Mucosa of stomach (tissue), 1 donor: ENCODE measurements around the gene PFKP.

ENCODE experiments used
- H3K27me3 ChIP-seq: one replicate; pipeline ENCODE4 v1.7.0; 2013; ENCODE audit warnings: mild to moderate bottlenecking, low read length; ENCODE audit not compliant: control insufficient read depth, insufficient read depth
- H3K36me3 ChIP-seq: one replicate; pipeline ENCODE4 v1.7.0; 2013; ENCODE audit warnings: low read length; ENCODE audit not compliant: control insufficient read depth, insufficient read depth
- H3K4me1 ChIP-seq: one replicate; pipeline ENCODE4 v1.7.0; 2013; ENCODE audit warnings: mild to moderate bottlenecking, low read length; ENCODE audit not compliant: control insufficient read depth, insufficient read depth
- H3K4me3 ChIP-seq: one replicate; pipeline ENCODE4 v1.7.0; 2013; ENCODE audit warnings: low read length
- H3K9ac ChIP-seq: one replicate; pipeline ENCODE4 v1.7.0; 2013; ENCODE audit warnings: mild to moderate bottlenecking, low read length, moderate library complexity
- H3K9me3 ChIP-seq: one replicate; pipeline ENCODE4 v1.7.0; 2013; ENCODE audit warnings: mild to moderate bottlenecking, low read length, moderate library complexity; ENCODE audit not compliant: control insufficient read depth
- donor health status: Pancreatic carcinoma.

Gene PFKP

GRCh38 chr10:3096149-3096548 lies 28.8 kb downstream of the PFKP start:
- no peak overlapping the region for H3K4me3 ChIP-seq

GRCh38 chr10:3097160-3097559 lies 29.8 kb downstream of the PFKP start:
- H3K27me3 ChIP-seq, result no peaks in the 10 kb centered on the region
- H3K4me1 ChIP-seq, result peaks cover 26% of the 10 kb centered on the region
- H3K9ac ChIP-seq, result no peak overlapping the region
- H3K4me3 ChIP-seq, result no peak overlapping the region
- no peaks in the 10 kb centered on the region for H3K9me3 ChIP-seq
- H3K36me3 ChIP-seq, result no peaks in the 10 kb centered on the region

More at GRCh38 chr10:3096149-3096548, 28.8 kb downstream of the PFKP start:
- no peaks in the 10 kb centered on the region for H3K36me3 ChIP-seq
- peaks cover 37% of the 10 kb centered on the region for H3K4me1 ChIP-seq
- H3K9me3 ChIP-seq, result no peaks in the 10 kb centered on the region
- H3K9ac ChIP-seq, result no peak overlapping the region
- no peaks in the 10 kb centered on the region for H3K27me3 ChIP-seq

GRCh38 chr10:3098689-3099088 lies 31.3 kb downstream of the PFKP start:
- Histone ChIP-seq H3K36me3 (no peaks in the 10 kb centered on the region), H3K27me3 (no peaks in the 10 kb centered on the region), H3K9ac (no peak overlapping the region), H3K9me3 (no peaks in the 10 kb centered on the region), H3K4me1 (peaks cover 29% of the 10 kb centered on the region), H3K4me3 (no peak overlapping the region)

GRCh38 chr10:3099291-3100092 lies 32.1 kb downstream of the PFKP start:
- peaks cover 26% of the 10 kb centered on the region for H3K4me1 ChIP-seq

GRCh38 chr10:3100093-3100792 lies 32.9 kb downstream of the PFKP start:
- H3K9me3 ChIP-seq, result no peaks in the 10 kb centered on the region
- H3K9ac ChIP-seq, result no peak overlapping the region
- no peak overlapping the region for H3K4me3 ChIP-seq
- H3K4me1 ChIP-seq, result peaks cover 19% of the 10 kb centered on the region
- H3K27me3 ChIP-seq, result no peaks in the 10 kb centered on the region
- H3K36me3 ChIP-seq, result no peaks in the 10 kb centered on the region

More at GRCh38 chr10:3099291-3100092, 32.1 kb downstream of the PFKP start:
- Histone ChIP-seq H3K9me3 (no peaks in the 10 kb centered on the region), H3K36me3 (no peaks in the 10 kb centered on the region), H3K4me3 (no peak overlapping the region), H3K9ac (no peak overlapping the region), H3K27me3 (no peaks in the 10 kb centered on the region)

- no peaks in the 10 kb centered on the region for H3K27me3 ChIP-seq
- peaks cover 16% of the 10 kb centered on the region for H3K4me1 ChIP-seq
- peaks cover 4% of the 10 kb centered on the region for H3K36me3 ChIP-seq
- no peaks in the 10 kb centered on the region for H3K9me3 ChIP-seq
- no peak overlapping the region for H3K9ac ChIP-seq
- no peak overlapping the region for H3K4me3 ChIP-seq
Measured at GRCh38 chr10:3100856-3101640, 33.7 kb downstream of the PFKP start.

- Histone ChIP-seq H3K4me1 (peaks cover 11% of the 10 kb centered on the region), H3K9ac (no peak overlapping the region), H3K36me3 (peaks cover 4% of the 10 kb centered on the region), H3K27me3 (no peaks in the 10 kb centered on the region), H3K9me3 (no peaks in the 10 kb centered on the region), H3K4me3 (no peak overlapping the region)
Measured at GRCh38 chr10:3102720-3103427, 35.5 kb downstream of the PFKP start.

- H3K9me3 ChIP-seq, result no peaks in the 10 kb centered on the region
- peaks cover 4% of the 10 kb centered on the region for H3K36me3 ChIP-seq
- H3K9ac ChIP-seq, result no peak overlapping the region
- peaks cover 11% of the 10 kb centered on the region for H3K4me1 ChIP-seq
- no peaks in the 10 kb centered on the region for H3K27me3 ChIP-seq
- no peak overlapping the region for H3K4me3 ChIP-seq
Measured at GRCh38 chr10:3103646-3104045, 36.3 kb downstream of the PFKP start.

- peaks cover 6% of the 10 kb centered on the region for H3K36me3 ChIP-seq
- H3K4me3 ChIP-seq, result no peak overlapping the region
- no peaks in the 10 kb centered on the region for H3K9me3 ChIP-seq
- H3K9ac ChIP-seq, result no peak overlapping the region
- H3K27me3 ChIP-seq, result no peaks in the 10 kb centered on the region
- peaks cover 10% of the 10 kb centered on the region for H3K4me1 ChIP-seq
Measured at GRCh38 chr10:3104251-3104918, 37.0 kb downstream of the PFKP start.

GRCh38 chr10:3105166-3105565 lies 37.8 kb downstream of the PFKP start:
- Histone ChIP-seq H3K9me3 (no peaks in the 10 kb centered on the region), H3K9ac (no peak overlapping the region), H3K27me3 (no peaks in the 10 kb centered on the region), H3K36me3 (peaks cover 8% of the 10 kb centered on the region), H3K4me1 (peaks cover 5% of the 10 kb centered on the region), H3K4me3 (no peak overlapping the region)

- Histone ChIP-seq H3K4me1 (peaks cover 5% of the 10 kb centered on the region), H3K9ac (no peak overlapping the region), H3K9me3 (no peaks in the 10 kb centered on the region), H3K27me3 (no peaks in the 10 kb centered on the region), H3K36me3 (peaks cover 8% of the 10 kb centered on the region), H3K4me3 (no peak overlapping the region)
Measured at GRCh38 chr10:3105905-3106304, 38.6 kb downstream of the PFKP start.
